PFSK-1 (cell line): Measurements from ENCODE around the gene DIP2A.

Experiments used
- POLR2AphosphoS5 ChIP-seq: IDR thresholded peaks from 2 replicates; pipeline ENCODE4 v1.6.1; 2012; ENCODE audit warnings: low read depth, mild to moderate bottlenecking, control low read depth, low read length, moderate library complexity
- SIN3A ChIP-seq: IDR thresholded peaks from 2 replicates; pipeline ENCODE4 v1.6.1; 2012; ENCODE audit warnings: mild to moderate bottlenecking, low read length, moderate library complexity, borderline replicate concordance; ENCODE audit not compliant: insufficient read depth
- TAF1 ChIP-seq: IDR thresholded peaks from 2 replicates; pipeline ENCODE4 v1.6.1; 2012; ENCODE audit warnings: low read length, control low read depth, borderline replicate concordance; ENCODE audit not compliant: insufficient read depth

GRCh38 chr21:46604329-46604974 lies 145.8 kb downstream of the DIP2A start:
- TF ChIP-seq TAF1 (no peak), POLR2AphosphoS5 (no peak), SIN3A (no peak)
